ENCODE results near the gene GNAT1. TPM values are rescaled to one million over a fixed set of nuclear protein-coding genes. Genes with fewer than 3 reads are reported as not detected.

The GNAT1 gene
- total and polyA plus RNA-seq, 2 donors (not counting 1 experiment from before 2014, with no cell fraction given): not detected

DNA sequence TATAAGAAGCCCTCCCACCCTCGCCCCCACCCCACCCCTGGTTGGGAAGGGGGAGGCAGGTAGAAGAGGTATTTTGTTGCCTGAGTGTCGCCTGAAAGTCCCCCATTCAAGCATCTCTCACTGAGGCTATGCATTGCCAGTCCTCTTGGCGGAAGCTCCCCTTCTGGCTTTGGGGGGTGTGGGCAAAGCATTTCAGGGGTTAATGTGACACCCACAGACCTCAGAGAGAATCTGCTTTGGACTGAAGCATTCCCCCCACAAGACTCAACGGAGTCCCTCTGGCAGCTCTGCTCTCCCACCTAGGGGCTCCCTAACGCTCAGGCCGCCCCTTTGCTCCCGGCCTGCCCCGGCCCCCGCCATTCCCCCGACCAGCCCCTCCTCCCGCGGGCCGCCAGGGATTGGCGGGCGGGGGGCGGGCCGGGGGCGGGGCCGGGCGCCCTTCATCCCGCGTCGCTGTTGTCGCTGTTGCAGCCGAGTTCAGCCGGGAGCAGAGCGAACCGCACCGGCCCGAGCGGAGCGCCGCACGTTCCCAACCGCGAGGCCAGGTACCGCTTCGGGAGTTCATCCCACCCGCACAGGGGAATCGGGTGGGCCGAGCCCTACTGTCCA is 13.5 kb downstream of the GNAT1 start, which contains the start of gene SLC38A3:
TSS of gene SLC38A3 (plus strand) at position 468 of the 609 bp plus-strand sequence. CDS start 8,929 bp downstream, outside the sequence.
- Histone ChIP-seq H3K27ac (ENCODE audit: low read length in 2 of 2) (no peak within 1 kb of the TSS), H3K9ac (ENCODE audit: low read length) (no peak within 1 kb of the TSS), H3K79me2 (ENCODE audit: control insufficient read depth, insufficient read depth, low read length) (no peaks in the 10 kb centered on the region), H3K4me1 (ENCODE audit: control insufficient read depth in 2 of 2, insufficient read depth in 2 of 2, low read length in 2 of 2) (peaks cover 15 to 23% of the 10 kb centered on the region in 2 donors), H3K36me3 (replicated peaks in 1 of 2; ENCODE audit: control extremely low read depth in 1 of 2, control insufficient read depth in 1 of 2, extremely low read depth in 1 of 2, insufficient read depth in 2 of 2, low read length in 1 of 2) (no peaks in the 10 kb centered on the region), H3K9me3 (ENCODE audit: control extremely low read depth in 1 of 3, control insufficient read depth in 2 of 3, insufficient read depth in 1 of 3, low read length in 2 of 3) (peaks cover 0 to 14% (median 0%) of the 10 kb centered on the region in 3 donors), H3K4me2 (replicated peaks; ENCODE audit: low read depth, low read length, poor library complexity, severe bottlenecking) (peak within 1 kb of the TSS; percentile 74), H2AFZ (ENCODE audit: insufficient read depth, low read depth, low read length, poor library complexity, severe bottlenecking) (peak within 1 kb of the TSS; percentile 56), H3K4me3 (ENCODE audit: control extremely low read depth in 1 of 5, extremely low read depth in 1 of 5, insufficient read depth in 1 of 5, low read depth in 2 of 5, low read length in 4 of 5) (peak within 1 kb of the TSS in 3 of 5 experiments; percentile 9 to 25 (median 10)), H3K27me3 (replicated peaks in 1 of 4; ENCODE audit: control extremely low read depth in 1 of 4, control insufficient read depth in 3 of 4, insufficient read depth in 4 of 4, low read length in 3 of 4) (peaks cover 0 to 63% (median 26%) of the 10 kb centered on the region in 4 experiments), H4K20me1 (ENCODE audit: control insufficient read depth, insufficient read depth, low read length, poor library complexity, severe bottlenecking) (no peaks in the 10 kb centered on the region)
- POLR2A ChIA-PET: no interaction called here
- intact Hi-C loops (cut with micrococcal nuclease): no loop called here
- H3K4me3 Mint-ChIP-seq: peak within 1 kb of the TSS; percentile 47
- TF ChIP-seq, protein P1, sequence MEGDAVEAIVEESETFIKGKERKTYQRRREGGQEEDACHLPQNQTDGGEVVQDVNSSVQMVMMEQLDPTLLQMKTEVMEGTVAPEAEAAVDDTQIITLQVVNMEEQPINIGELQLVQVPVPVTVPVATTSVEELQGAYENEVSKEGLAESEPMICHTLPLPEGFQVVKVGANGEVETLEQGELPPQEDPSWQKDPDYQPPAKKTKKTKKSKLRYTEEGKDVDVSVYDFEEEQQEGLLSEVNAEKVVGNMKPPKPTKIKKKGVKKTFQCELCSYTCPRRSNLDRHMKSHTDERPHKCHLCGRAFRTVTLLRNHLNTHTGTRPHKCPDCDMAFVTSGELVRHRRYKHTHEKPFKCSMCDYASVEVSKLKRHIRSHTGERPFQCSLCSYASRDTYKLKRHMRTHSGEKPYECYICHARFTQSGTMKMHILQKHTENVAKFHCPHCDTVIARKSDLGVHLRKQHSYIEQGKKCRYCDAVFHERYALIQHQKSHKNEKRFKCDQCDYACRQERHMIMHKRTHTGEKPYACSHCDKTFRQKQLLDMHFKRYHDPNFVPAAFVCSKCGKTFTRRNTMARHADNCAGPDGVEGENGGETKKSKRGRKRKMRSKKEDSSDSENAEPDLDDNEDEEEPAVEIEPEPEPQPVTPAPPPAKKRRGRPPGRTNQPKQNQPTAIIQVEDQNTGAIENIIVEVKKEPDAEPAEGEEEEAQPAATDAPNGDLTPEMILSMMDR (IDR thresholded peaks at IDR 0.05): no peak
- no peak for TF ChIP-seq EZH2 (IDR thresholded peaks at IDR 0.05; ENCODE audit: borderline replicate concordance, insufficient read depth, low read depth, low read length, poor library complexity, severe bottlenecking)
- 2% methylated on average over 34 of the region's 41 CpGs for WGBS (ENCODE audit: insufficient coverage)
- no peak for DNase-seq
- peak; percentile 32 for ATAC-seq (ENCODE audit: low read depth)
- peaks cover 2% of the 10 kb centered on the region for H3K4me1 Mint-ChIP-seq
- CTCF ChIA-PET: interaction anchor here (0.5 to 4.3 kb wide), 2 partner anchors 10 to 151 kb away, joined by 4 to 27 read pairs; no protein-coding TSS in a partner anchor
- H3K27ac Mint-ChIP-seq: no peak within 1 kb of the TSS
- H3K27me3 Mint-ChIP-seq: peaks cover 45% of the 10 kb centered on the region
- no peaks in the 10 kb centered on the region for H3K9me3 Mint-ChIP-seq (ENCODE audit: insufficient read depth)
